GM21576 (cell line): ENCODE data around the gene KHK.
"Not testable (repeated sequence)": the region's sequence is repeated elsewhere in the genome, so short reads cannot be mapped to it uniquely, and the experiment has no call there.

Experiments used
- ATAC-seq: cut with Tn5 transposase; IDR thresholded peaks from one replicate; pipeline ENCODE4 v1.9.1; 2021; ENCODE audit warnings: mild to moderate bottlenecking, moderate library complexity; ENCODE audit not compliant: unreplicated experiment

Gene KHK

GRCh38 chr2:27059141-27059820 lies 27.3 kb upstream of the KHK start:
- no peak for ATAC-seq

GRCh38 chr2:27060323-27060722 lies 26.2 kb upstream of the KHK start:
- no peak for ATAC-seq

GRCh38 chr2:27065128-27065527 lies 21.4 kb upstream of the KHK start:
- ATAC-seq = no peak

- ATAC-seq = no peak
Measured at GRCh38 chr2:27067385-27067784, 19.2 kb upstream of the KHK start.

GRCh38 chr2:27069436-27069835 lies 17.1 kb upstream of the KHK start:
- ATAC-seq = no peak

- no peak for ATAC-seq
Measured at GRCh38 chr2:27069961-27070618, 16.5 kb upstream of the KHK start.

GRCh38 chr2:27070653-27071276 lies 15.8 kb upstream of the KHK start:
- no peak for ATAC-seq

GRCh38 chr2:27071277-27071989 lies 15.1 kb upstream of the KHK start, which contains the start of gene OST4:
OST4 (minus strand) TSS chr2:27071654.
- peak; percentile 81 for ATAC-seq

- ATAC-seq = peak; percentile 5
Measured at GRCh38 chr2:27071990-27072830, 14.4 kb upstream of the KHK start.

- no peak for ATAC-seq
Measured at GRCh38 chr2:27072920-27073319, 13.7 kb upstream of the KHK start.

GRCh38 chr2:27073782-27074181 lies 12.8 kb upstream of the KHK start:
- no peak for ATAC-seq

GRCh38 chr2:27074738-27075565 lies 11.6 kb upstream of the KHK start:
- no peak for ATAC-seq

GRCh38 chr2:27075566-27075871 lies 11.1 kb upstream of the KHK start:
- not testable (repeated sequence) for ATAC-seq

GRCh38 chr2:27076323-27076722 lies 10.2 kb upstream of the KHK start:
- ATAC-seq = no peak

- no peak for ATAC-seq
Measured at GRCh38 chr2:27077231-27077630, 9.3 kb upstream of the KHK start.

GRCh38 chr2:27078267-27079194 lies 8.0 kb upstream of the KHK start, which contains the start of gene EMILIN1:
EMILIN1 (plus strand) TSS chr2:27078615; CDS start chr2:27079066, 451 bp downstream.
- no peak for ATAC-seq

- ATAC-seq = no peak
Measured at GRCh38 chr2:27079233-27080139, 7.1 kb upstream of the KHK start.

- no peak for ATAC-seq
Measured at GRCh38 chr2:27080140-27080469, 6.5 kb upstream of the KHK start.
